HepG2 (cell line): ENCODE data around the gene PSMB3. TPM values are rescaled to one million over a fixed set of nuclear protein-coding genes. Genes with fewer than 3 reads are reported as not detected.

Experiments
- CBX1 ChIP-seq: IDR thresholded peaks from one replicate; pipeline ENCODE4 v1.6.1; 2016; ENCODE audit warnings: antibody characterized with exemption, low read depth
- CCAR2 ChIP-seq: fragments of 200-400 bp; formaldehyde crosslinking; optimal IDR thresholded peaks from 2 replicates; pipeline ENCODE3; 2018; ENCODE audit warnings: low read depth, mild to moderate bottlenecking, low read length, moderate library complexity
- DMAP1 ChIP-seq: IDR thresholded peaks from 2 replicates; pipeline ENCODE4 v1.6.1; 2016
- ELF4 ChIP-seq: sonication (generic); formaldehyde crosslinking; IDR thresholded peaks from 2 replicates; pipeline ENCODE4 v1.5.0; 2020; ENCODE audit warnings: missing genetic modification reagents, mild to moderate bottlenecking, moderate library complexity, borderline replicate concordance
- HHEX ChIP-seq: IDR thresholded peaks from 2 replicates; pipeline ENCODE4 v1.6.1; 2016; ENCODE audit warnings: control low read depth
- KDM2A ChIP-seq: sonication (generic); formaldehyde crosslinking; IDR thresholded peaks from 2 replicates; pipeline ENCODE4 v1.4.0; 2020; ENCODE audit warnings: low read depth, missing genetic modification reagents, borderline replicate concordance
- MIER2 ChIP-seq: IDR thresholded peaks from 2 replicates; pipeline ENCODE4 v1.6.1; 2016; ENCODE audit warnings: missing biosample characterization, missing genetic modification reagents
- RXRA ChIP-seq: sonication (generic); formaldehyde crosslinking; IDR thresholded peaks from 2 replicates; pipeline ENCODE4 v1.5.1; 2020; ENCODE audit warnings: missing genetic modification reagents
- SMAD1 ChIP-seq: sonication (generic); formaldehyde crosslinking; IDR thresholded peaks from 2 replicates; pipeline ENCODE4 v1.4.0; 2020; ENCODE audit warnings: missing genetic modification reagents, low read depth, mild to moderate bottlenecking, borderline replicate concordance
- THYN1 ChIP-seq: sonication (generic); formaldehyde crosslinking; IDR thresholded peaks from 2 replicates; pipeline ENCODE4 v1.8.1; 2023; ENCODE audit warnings: low read depth, mild to moderate bottlenecking, moderate library complexity, missing genetic modification reagents, borderline replicate concordance
- YY1 ChIP-seq: IDR thresholded peaks from 2 replicates; pipeline ENCODE4 v1.6.1; 2011; ENCODE audit warnings: low read length, low read depth, moderate library complexity, mild to moderate bottlenecking; ENCODE audit not compliant: insufficient read depth, insufficient replicate concordance
- ZFP36L1 ChIP-seq: sonication (generic); formaldehyde crosslinking; IDR thresholded peaks from 2 replicates; pipeline ENCODE4 v1.8.0; 2022; ENCODE audit warnings: mild to moderate bottlenecking, missing genetic modification reagents, moderate library complexity
- ZFP90 ChIP-seq: sonication (generic); formaldehyde crosslinking; IDR thresholded peaks from 2 replicates; pipeline ENCODE4 v1.8.0; 2022; ENCODE audit warnings: missing genetic modification reagents, mild to moderate bottlenecking, inconsistent platforms, borderline replicate concordance
- ZMAT3 ChIP-seq: sonication (generic); formaldehyde crosslinking; conservative IDR thresholded peaks from 2 replicates; pipeline ENCODE4 v1.7.0; 2021; ENCODE audit warnings: missing genetic modification reagents
- ZNF256 ChIP-seq: sonication (generic); formaldehyde crosslinking; conservative IDR thresholded peaks from 2 replicates; pipeline ENCODE4 v1.4.0; 2020; ENCODE audit warnings: missing genetic modification reagents
- ZNF567 ChIP-seq: sonication (generic); formaldehyde crosslinking; IDR thresholded peaks from 2 replicates; pipeline ENCODE4 v1.8.1; 2023; ENCODE audit warnings: mild to moderate bottlenecking, missing genetic modification reagents, borderline replicate concordance
- ZSCAN31 ChIP-seq: sonication (generic); formaldehyde crosslinking; IDR thresholded peaks from 2 replicates; pipeline ENCODE4 v1.5.0; 2020; ENCODE audit warnings: low read depth, mild to moderate bottlenecking, missing genetic modification reagents
- polyA plus RNA-seq, 8 experiments: library from polyadenylated mRNA; depleted of rRNA in 3 of 8; stranded (reverse) in 7 of 8; unstranded in 1 of 8; fragments of >200 nt; fragmentation: Illumina TruSeq in 4 of 8; extraction: Trizol in 4 of 8; gene quantifications; 2 replicates each; pipeline versions ENCODE4 v1.2.1 to v1.2.3, GENCODE V29; 2011 to 2016; ENCODE audit warnings: low read depth in 4 of 8, missing spikeins in 1 of 8, mixed read lengths in 1 of 8; ENCODE audit not compliant: insufficient read depth in 1 of 8
- total RNA-seq, 5 experiments: library from RNA; depleted of rRNA; stranded (reverse); fragments of >200 nt; fragmentation: Illumina TruSeq; extraction: Trizol; gene quantifications; 2 replicates each; pipeline ENCODE4 v1.2.3, GENCODE V29; 2016; ENCODE audit warnings: low read depth in 1 of 5
- TF ChIP-seq, protein P1 (sequence below): sonication (generic); formaldehyde crosslinking; IDR thresholded peaks from 2 replicates; pipeline ENCODE4 v1.4.0; 2020; ENCODE audit warnings: missing genetic modification reagents
- TF ChIP-seq, protein P2 (sequence below): sonication (generic); formaldehyde crosslinking; IDR thresholded peaks from 2 replicates; pipeline ENCODE4 v1.5.0; 2020; ENCODE audit warnings: mild to moderate bottlenecking, missing genetic modification reagents, borderline replicate concordance
- TF ChIP-seq, protein P3 (sequence below): sonication (generic); formaldehyde crosslinking; IDR thresholded peaks from 2 replicates; pipeline ENCODE4 v1.5.1; 2020; ENCODE audit warnings: mild to moderate bottlenecking, missing genetic modification reagents, moderate library complexity

The PSMB3 gene
- total and polyA plus RNA-seq, 2 of the 13 experiments (the other 11 are each of a cell fraction or from before 2014, with no cell fraction given): 366 to 517 TPM

DNA sequence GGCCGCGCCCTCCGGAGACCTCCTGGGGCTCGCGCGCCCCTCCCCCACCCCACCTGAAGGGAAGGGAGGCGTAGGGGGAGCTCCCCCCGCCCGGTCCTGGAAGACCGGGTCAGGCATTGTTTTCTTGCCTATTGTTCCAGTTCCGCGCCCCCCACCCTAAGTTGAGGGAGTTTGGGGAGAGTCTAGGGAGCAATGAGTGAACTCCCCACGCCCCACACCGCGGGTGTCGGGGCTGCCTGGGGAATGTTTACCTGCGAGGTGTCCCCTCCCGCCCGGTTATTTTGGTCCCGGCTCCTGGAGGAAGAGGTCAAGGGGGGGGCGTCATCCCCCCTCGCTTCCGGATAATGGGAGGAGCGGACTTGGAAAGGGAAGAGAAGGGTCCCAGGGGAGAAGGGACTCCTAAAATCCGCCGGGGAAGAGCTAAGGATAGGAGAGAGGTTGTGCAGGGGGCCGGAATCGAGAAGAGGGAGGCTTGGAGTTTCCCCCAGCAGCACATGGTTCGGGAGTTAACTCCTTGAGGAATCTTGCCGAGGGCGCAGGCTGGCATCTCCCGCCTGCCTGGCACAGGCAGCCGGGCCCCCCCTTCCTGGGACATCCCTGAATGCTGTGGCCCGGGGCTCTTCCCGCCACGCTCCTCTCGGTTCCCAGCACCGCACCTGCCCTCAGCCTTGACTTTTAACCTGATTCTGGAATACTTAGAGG is 46.6 kb upstream of the PSMB3 start (continued):
- no peak for TF ChIP-seq ELF4 (CRISPR knock-in tag)
- no peak for TF ChIP-seq CBX1
- TF ChIP-seq RXRA: no peak; the same call in 1 of the 2 replicates
- TF ChIP-seq DMAP1: no peak
- TF ChIP-seq HHEX: no peak
- no peak for TF ChIP-seq SMAD1 (CRISPR knock-in tag)
- peak; percentile 3 for TF ChIP-seq YY1
- TF ChIP-seq ZSCAN31 (CRISPR knock-in tag): no peak
- TF ChIP-seq CCAR2: no peak
- no peak for TF ChIP-seq MIER2 (CRISPR knock-in tag)
- TF ChIP-seq ZFP36L1 (CRISPR knock-in tag): no peak; the same call in 1 of the 2 replicates
- no peak for TF ChIP-seq ZMAT3 (CRISPR knock-in tag)
- TF ChIP-seq ZFP90 (CRISPR knock-in tag): no peak
- no peak for TF ChIP-seq ZNF256 (CRISPR knock-in tag)
- TF ChIP-seq KDM2A: peak; percentile 59; the same call in 1 of the 2 replicates
- TF ChIP-seq, protein P1, sequence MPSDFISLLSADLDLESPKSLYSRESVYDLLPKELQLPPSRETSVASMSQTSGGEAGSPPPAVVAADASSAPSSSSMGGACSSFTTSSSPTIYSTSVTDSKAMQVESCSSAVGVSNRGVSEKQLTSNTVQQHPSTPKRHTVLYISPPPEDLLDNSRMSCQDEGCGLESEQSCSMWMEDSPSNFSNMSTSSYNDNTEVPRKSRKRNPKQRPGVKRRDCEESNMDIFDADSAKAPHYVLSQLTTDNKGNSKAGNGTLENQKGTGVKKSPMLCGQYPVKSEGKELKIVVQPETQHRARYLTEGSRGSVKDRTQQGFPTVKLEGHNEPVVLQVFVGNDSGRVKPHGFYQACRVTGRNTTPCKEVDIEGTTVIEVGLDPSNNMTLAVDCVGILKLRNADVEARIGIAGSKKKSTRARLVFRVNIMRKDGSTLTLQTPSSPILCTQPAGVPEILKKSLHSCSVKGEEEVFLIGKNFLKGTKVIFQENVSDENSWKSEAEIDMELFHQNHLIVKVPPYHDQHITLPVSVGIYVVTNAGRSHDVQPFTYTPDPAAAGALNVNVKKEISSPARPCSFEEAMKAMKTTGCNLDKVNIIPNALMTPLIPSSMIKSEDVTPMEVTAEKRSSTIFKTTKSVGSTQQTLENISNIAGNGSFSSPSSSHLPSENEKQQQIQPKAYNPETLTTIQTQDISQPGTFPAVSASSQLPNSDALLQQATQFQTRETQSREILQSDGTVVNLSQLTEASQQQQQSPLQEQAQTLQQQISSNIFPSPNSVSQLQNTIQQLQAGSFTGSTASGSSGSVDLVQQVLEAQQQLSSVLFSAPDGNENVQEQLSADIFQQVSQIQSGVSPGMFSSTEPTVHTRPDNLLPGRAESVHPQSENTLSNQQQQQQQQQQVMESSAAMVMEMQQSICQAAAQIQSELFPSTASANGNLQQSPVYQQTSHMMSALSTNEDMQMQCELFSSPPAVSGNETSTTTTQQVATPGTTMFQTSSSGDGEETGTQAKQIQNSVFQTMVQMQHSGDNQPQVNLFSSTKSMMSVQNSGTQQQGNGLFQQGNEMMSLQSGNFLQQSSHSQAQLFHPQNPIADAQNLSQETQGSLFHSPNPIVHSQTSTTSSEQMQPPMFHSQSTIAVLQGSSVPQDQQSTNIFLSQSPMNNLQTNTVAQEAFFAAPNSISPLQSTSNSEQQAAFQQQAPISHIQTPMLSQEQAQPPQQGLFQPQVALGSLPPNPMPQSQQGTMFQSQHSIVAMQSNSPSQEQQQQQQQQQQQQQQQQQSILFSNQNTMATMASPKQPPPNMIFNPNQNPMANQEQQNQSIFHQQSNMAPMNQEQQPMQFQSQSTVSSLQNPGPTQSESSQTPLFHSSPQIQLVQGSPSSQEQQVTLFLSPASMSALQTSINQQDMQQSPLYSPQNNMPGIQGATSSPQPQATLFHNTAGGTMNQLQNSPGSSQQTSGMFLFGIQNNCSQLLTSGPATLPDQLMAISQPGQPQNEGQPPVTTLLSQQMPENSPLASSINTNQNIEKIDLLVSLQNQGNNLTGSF: no peak
- TF ChIP-seq THYN1 (CRISPR knock-in tag): no peak
- TF ChIP-seq ZNF567: no peak
- TF ChIP-seq, protein P2, sequence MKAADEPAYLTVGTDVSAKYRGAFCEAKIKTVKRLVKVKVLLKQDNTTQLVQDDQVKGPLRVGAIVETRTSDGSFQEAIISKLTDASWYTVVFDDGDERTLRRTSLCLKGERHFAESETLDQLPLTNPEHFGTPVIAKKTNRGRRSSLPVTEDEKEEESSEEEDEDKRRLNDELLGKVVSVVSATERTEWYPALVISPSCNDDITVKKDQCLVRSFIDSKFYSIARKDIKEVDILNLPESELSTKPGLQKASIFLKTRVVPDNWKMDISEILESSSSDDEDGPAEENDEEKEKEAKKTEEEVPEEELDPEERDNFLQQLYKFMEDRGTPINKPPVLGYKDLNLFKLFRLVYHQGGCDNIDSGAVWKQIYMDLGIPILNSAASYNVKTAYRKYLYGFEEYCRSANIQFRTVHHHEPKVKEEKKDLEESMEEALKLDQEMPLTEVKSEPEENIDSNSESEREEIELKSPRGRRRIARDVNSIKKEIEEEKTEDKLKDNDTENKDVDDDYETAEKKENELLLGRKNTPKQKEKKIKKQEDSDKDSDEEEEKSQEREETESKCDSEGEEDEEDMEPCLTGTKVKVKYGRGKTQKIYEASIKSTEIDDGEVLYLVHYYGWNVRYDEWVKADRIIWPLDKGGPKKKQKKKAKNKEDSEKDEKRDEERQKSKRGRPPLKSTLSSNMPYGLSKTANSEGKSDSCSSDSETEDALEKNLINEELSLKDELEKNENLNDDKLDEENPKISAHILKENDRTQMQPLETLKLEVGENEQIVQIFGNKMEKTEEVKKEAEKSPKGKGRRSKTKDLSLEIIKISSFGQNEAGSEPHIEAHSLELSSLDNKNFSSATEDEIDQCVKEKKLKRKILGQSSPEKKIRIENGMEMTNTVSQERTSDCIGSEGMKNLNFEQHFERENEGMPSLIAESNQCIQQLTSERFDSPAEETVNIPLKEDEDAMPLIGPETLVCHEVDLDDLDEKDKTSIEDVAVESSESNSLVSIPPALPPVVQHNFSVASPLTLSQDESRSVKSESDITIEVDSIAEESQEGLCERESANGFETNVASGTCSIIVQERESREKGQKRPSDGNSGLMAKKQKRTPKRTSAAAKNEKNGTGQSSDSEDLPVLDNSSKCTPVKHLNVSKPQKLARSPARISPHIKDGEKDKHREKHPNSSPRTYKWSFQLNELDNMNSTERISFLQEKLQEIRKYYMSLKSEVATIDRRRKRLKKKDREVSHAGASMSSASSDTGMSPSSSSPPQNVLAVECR (CRISPR knock-in tag): peak; percentile 66
- TF ChIP-seq, protein P3, sequence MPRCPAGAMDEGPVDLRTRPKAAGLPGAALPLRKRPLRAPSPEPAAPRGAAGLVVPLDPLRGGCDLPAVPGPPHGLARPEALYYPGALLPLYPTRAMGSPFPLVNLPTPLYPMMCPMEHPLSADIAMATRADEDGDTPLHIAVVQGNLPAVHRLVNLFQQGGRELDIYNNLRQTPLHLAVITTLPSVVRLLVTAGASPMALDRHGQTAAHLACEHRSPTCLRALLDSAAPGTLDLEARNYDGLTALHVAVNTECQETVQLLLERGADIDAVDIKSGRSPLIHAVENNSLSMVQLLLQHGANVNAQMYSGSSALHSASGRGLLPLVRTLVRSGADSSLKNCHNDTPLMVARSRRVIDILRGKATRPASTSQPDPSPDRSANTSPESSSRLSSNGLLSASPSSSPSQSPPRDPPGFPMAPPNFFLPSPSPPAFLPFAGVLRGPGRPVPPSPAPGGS (CRISPR knock-in tag): no peak
